Sigmoid colon (tissue), 4 donors: ENCODE results near the gene NFKB2.

Experiments
- EP300 ChIP-seq, 4 donors: sonication (generic); formaldehyde crosslinking; IDR thresholded peaks; one replicate each; pipeline ENCODE4 v1.6.1; 2017; ENCODE audit warnings: antibody characterized with exemption in 4 of 4
- POLR2A ChIP-seq, 2 donors: fragments of 450-650 bp; IDR thresholded peaks; one replicate each; pipeline ENCODE4 v1.6.1; 2016; ENCODE audit warnings: antibody characterized with exemption in 2 of 2, mild to moderate bottlenecking in 2 of 2, moderate library complexity in 2 of 2
- POLR2AphosphoS5 ChIP-seq, 4 donors: sonication (generic); formaldehyde crosslinking; IDR thresholded peaks; one replicate each; pipeline ENCODE4 v1.6.1; 2017; ENCODE audit warnings: antibody characterized with exemption in 4 of 4
- TF ChIP-seq, protein P1 (sequence below), 4 experiments: fragments of 450-650 bp in 3 of 4; fragments of 200-600 bp in 1 of 4; IDR thresholded peaks; one replicate each; pipeline ENCODE4 v1.5.1; 2016 to 2019; ENCODE audit warnings: antibody characterized with exemption in 4 of 4, mild to moderate bottlenecking in 3 of 4, moderate library complexity in 2 of 4

GRCh38 chr10:102384053-102384452 is 11.5 kb upstream of the NFKB2 start:
- TF ChIP-seq, protein P1, sequence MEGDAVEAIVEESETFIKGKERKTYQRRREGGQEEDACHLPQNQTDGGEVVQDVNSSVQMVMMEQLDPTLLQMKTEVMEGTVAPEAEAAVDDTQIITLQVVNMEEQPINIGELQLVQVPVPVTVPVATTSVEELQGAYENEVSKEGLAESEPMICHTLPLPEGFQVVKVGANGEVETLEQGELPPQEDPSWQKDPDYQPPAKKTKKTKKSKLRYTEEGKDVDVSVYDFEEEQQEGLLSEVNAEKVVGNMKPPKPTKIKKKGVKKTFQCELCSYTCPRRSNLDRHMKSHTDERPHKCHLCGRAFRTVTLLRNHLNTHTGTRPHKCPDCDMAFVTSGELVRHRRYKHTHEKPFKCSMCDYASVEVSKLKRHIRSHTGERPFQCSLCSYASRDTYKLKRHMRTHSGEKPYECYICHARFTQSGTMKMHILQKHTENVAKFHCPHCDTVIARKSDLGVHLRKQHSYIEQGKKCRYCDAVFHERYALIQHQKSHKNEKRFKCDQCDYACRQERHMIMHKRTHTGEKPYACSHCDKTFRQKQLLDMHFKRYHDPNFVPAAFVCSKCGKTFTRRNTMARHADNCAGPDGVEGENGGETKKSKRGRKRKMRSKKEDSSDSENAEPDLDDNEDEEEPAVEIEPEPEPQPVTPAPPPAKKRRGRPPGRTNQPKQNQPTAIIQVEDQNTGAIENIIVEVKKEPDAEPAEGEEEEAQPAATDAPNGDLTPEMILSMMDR (IDR thresholded peaks at IDR 0.05): no peak
- no peak for TF ChIP-seq EP300 (IDR thresholded peaks at IDR 0.05)
- no peak for TF ChIP-seq POLR2A (IDR thresholded peaks at IDR 0.05)
- TF ChIP-seq POLR2AphosphoS5 (IDR thresholded peaks at IDR 0.05): no peak
